ENCODE data around the gene TAS1R3. TPM values are rescaled to one million over a fixed set of nuclear protein-coding genes. Genes with fewer than 3 reads are reported as not detected.
"Not testable (repeated sequence)": the region's sequence is repeated elsewhere in the genome, so short reads cannot be mapped to it uniquely, and the experiment has no call there.

The TAS1R3 gene
- polyA plus RNA-seq, 1 donor, result 3.3 TPM

- DNase-seq (ENCODE audit: low read depth), result no peak
Measured at GRCh38 chr1:1309251-1310108, 21.6 kb upstream of the TAS1R3 start.

GRCh38 chr1:1310109-1310385, 21.0 kb upstream of the TAS1R3 start:
- no peak for DNase-seq (ENCODE audit: low read depth)

GRCh38 chr1:1310476-1311053, 20.5 kb upstream of the TAS1R3 start:
- DNase-seq (ENCODE audit: low read depth), result no peak

GRCh38 chr1:1311107-1312104, 19.7 kb upstream of the TAS1R3 start:
- no peak for DNase-seq (ENCODE audit: low read depth)

- no peak for DNase-seq (ENCODE audit: low read depth)
Measured at GRCh38 chr1:1312450-1313314, 18.4 kb upstream of the TAS1R3 start.

- DNase-seq (ENCODE audit: low read depth), result no peak
Measured at GRCh38 chr1:1313500-1314236, 17.4 kb upstream of the TAS1R3 start.

GRCh38 chr1:1314237-1314586, 16.9 kb upstream of the TAS1R3 start:
- no peak for DNase-seq (ENCODE audit: low read depth)

- no peak for DNase-seq (ENCODE audit: low read depth)
Measured at GRCh38 chr1:1314678-1315335, 16.3 kb upstream of the TAS1R3 start.

- no peak for DNase-seq (ENCODE audit: low read depth)
Measured at GRCh38 chr1:1315435-1315954, 15.6 kb upstream of the TAS1R3 start.

GRCh38 chr1:1316199-1316598, 14.9 kb upstream of the TAS1R3 start:
- not testable (repeated sequence) for DNase-seq (ENCODE audit: low read depth)

- no peak for DNase-seq (ENCODE audit: low read depth)
Measured at GRCh38 chr1:1317420-1317819, 13.7 kb upstream of the TAS1R3 start.

- no peak for DNase-seq (ENCODE audit: low read depth)
Measured at GRCh38 chr1:1318131-1318652, 12.9 kb upstream of the TAS1R3 start.

- no peak for DNase-seq (ENCODE audit: low read depth)
Measured at GRCh38 chr1:1318777-1319645, 12.1 kb upstream of the TAS1R3 start.

GRCh38 chr1:1319646-1319941, 11.5 kb upstream of the TAS1R3 start:
- no peak for DNase-seq (ENCODE audit: low read depth)

- no peak for DNase-seq (ENCODE audit: low read depth)
Measured at GRCh38 chr1:1320666-1321448, 10.2 kb upstream of the TAS1R3 start.

GRCh38 chr1:1321477-1321876, 9.6 kb upstream of the TAS1R3 start:
- no peak for DNase-seq (ENCODE audit: low read depth)

- DNase-seq (ENCODE audit: low read depth), result no peak
Measured at GRCh38 chr1:1322418-1322817, 8.7 kb upstream of the TAS1R3 start.

- DNase-seq (ENCODE audit: low read depth), result no peak
Measured at GRCh38 chr1:1322952-1323351, 8.1 kb upstream of the TAS1R3 start.

All from forelimb muscle (tissue), 1 donor.